Tibial nerve (tissue), 4 donors: ENCODE data around the gene RTN3.

Experiments
- CTCF ChIP-seq, 5 experiments: fragments of 200-600 bp in 3 of 5; fragments of 450-650 bp in 2 of 5; sonication (generic) in 3 of 5; IDR thresholded peaks; one replicate each; pipeline ENCODE4 v1.5.1; 2016 to 2019; ENCODE audit warnings: antibody characterized with exemption in 5 of 5, mild to moderate bottlenecking in 3 of 5, moderate library complexity in 2 of 5
- EP300 ChIP-seq, 2 donors: sonication (generic); formaldehyde crosslinking; IDR thresholded peaks; one replicate each; pipeline ENCODE4 v1.6.1; 2017; ENCODE audit warnings: antibody characterized with exemption in 2 of 2, mild to moderate bottlenecking in 1 of 2
- POLR2A ChIP-seq, 2 donors: fragments of 450-650 bp; IDR thresholded peaks; one replicate each; pipeline ENCODE4 v1.6.1; 2017; ENCODE audit warnings: antibody characterized with exemption in 2 of 2, mild to moderate bottlenecking in 2 of 2, moderate library complexity in 2 of 2

GRCh38 chr11:63802637-63803414 lies 121.5 kb downstream of the RTN3 start:
- TF ChIP-seq POLR2A (IDR thresholded peaks at IDR 0.05) (no peak), CTCF (IDR thresholded peaks at IDR 0.05) (no peak), EP300 (IDR thresholded peaks at IDR 0.05) (no peak)
